HG03378 (cell line): ENCODE data around the gene DIDO1.

Experiments
- ATAC-seq: cut with Tn5 transposase; IDR thresholded peaks from one replicate; pipeline ENCODE4 v1.9.1; 2021; ENCODE audit warnings: mild to moderate bottlenecking, moderate library complexity; ENCODE audit not compliant: unreplicated experiment

The DIDO1 gene

GRCh38 chr20:62926229-62927127 lies at the start of gene DIDO1:
TSS of gene DIDO1 (minus strand) at chr20:62926505.
- ATAC-seq = peak; percentile 50

- no peak for ATAC-seq
Measured at GRCh38 chr20:62975251-62975760, 49.0 kb upstream of the DIDO1 start.

DNA sequence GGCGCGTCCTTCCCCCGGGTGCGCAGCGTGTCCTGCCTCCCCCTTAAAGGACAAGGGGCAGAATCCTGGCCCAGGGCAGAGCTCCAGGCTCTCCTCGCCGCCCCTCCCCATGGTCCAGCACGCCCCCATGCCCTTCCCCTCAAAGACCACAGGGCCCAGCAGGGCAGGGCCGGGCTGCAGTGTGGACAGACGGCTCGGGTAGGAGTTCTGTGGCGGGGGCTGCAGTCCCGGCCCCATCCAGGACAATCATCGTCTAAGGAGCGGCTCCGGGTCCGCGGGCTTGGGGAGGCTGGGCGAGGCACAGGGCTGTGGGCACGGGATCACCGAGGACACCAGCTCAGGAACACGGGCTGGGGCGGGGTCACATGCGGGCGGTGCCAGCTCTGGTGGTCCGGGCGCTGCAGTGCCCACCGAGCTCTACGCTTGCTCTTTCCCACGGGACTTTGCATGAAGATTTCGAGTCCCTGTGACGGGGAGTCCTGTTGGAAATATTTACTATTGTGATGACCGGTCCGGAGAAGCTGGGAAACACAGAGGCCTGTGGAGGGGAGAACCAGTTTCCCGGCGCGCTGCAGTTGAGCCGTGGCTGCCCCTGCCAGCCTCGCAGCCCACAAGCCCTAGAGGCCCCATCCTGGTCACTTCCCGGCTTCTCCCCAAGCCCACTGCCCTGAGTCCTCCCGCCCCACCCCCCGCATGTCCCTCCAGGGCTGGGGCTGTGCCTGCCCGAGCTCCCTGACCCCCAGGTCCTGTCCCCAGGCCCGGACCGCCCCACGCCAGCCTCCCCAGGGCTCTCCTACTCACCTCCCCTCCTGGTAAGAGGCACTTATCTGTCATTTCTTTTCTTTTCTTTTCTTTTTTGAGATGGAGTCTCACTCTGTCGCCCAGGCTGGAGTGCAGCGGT lies 46.8 kb upstream of the DIDO1 start:
- no peak for ATAC-seq

DNA sequence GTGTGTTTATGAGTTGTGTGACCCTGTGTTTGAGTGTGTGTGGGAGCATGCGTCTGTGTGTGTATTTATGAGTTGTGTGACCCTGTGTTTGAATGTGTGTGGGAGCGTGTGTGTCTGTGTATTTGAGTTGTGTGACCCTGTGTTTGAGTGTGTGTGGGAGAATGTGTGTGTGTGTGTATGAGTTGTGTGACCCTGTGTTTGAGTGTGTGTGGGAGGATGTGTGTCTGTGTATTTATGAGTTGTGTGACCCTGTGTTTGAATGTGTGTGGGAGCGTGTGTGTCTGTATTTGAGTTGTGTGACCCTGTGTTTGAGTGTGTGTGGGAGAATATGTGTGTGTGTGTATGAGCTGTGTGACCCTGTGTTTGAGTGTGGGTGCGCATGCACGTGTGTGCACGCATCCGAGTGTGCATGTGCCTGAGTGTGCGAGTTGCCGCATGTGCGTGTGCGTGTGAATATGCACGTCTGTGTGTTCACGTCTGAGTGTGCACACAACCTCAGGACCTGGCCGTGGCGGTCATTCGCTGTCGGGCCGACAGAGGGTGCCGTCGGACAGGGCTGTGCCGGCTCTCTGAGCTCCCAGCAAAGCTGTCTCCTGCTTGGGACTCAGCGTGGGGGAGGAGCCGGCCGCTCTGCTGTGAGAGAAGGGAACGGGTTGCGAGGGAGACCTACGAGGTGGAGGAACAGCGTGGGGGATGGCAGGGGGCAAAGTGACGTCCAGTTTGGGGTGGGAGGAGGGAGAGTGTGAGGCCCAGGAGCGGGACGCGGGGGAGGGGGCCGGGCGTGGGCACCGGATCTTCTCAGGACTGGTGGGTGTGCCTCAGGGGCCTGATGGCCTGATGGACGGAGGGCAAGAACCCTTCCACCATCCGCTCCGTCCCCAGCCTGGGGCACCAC lies 45.9 kb upstream of the DIDO1 start:
- ATAC-seq = no peak

GRCh38 chr20:62971211-62971949 lies 45.1 kb upstream of the DIDO1 start:
- ATAC-seq = no peak

DNA sequence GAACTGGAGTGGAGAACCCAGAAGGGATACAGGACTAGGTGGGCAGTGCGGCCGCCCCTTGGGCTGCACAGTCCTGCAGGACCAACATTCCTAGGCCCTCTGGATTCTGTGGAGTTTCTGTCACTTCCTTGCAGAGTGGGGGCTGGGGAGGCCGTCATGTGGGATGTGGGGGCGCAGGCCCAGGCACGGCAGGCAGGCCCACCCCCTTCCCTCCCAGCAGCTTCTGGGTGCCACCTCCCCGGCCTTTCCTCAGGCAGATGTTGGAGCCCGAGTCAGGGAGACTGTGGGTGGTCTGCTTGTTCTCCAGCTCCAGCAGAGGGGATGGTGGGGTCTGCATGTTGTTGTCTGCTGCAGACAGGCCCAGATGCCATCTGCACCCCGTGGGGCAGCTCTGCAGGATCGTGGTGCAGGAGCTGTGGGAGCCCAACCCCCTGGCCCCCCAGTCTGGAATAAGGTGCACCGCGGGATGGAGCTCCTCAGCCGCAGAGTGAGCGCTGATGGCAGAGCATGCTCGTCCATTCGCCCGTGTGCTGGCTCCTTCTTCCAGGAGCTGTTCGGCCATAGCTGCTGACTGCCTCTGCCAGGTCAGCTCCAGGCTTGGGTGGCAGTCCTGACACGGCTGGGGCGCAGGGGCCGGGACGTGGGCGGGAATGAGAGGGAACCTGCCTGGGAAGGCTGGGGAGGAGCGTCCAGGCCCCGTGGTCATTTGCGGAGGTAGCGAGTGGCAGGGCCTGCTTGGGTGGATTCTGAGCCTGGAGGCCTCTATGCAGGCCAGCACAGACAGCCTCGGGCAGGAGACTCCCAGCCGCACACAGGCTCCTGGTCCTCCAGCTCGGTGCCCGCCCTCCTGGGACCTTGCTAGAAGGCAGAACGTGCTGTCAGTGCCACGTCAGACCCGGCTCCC lies 44.3 kb upstream of the DIDO1 start:
- ATAC-seq = no peak

- ATAC-seq = no peak
Measured at GRCh38 chr20:62969939-62970306, 43.6 kb upstream of the DIDO1 start.

DNA sequence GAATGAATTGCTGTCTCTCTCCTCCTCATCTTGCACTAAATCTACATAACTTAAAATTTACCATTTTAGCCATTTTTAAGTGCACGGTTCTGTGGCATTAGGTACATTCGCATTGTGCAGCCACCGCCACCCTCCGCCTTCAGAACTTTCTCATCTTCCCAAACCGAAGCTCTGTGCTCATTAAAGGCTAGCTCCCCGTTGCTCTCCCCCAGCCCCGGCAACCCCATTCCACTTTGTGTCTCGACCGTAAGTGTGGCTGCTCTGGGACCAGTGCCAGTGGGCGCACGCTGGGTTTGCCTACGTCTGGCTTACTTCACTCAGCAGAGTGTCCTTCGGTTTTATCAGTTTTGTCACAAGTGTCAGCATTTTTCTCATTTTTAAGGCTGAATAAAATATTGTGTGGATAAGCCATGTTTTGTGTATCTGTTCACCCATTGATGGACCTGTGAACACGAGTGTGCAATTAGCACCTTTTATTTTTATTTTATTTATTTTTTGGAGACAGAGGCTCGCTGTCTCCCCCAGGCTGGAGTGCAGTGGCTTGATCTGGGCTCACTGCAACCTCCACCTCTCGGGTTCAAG lies 43.0 kb upstream of the DIDO1 start:
- no peak for ATAC-seq

DNA sequence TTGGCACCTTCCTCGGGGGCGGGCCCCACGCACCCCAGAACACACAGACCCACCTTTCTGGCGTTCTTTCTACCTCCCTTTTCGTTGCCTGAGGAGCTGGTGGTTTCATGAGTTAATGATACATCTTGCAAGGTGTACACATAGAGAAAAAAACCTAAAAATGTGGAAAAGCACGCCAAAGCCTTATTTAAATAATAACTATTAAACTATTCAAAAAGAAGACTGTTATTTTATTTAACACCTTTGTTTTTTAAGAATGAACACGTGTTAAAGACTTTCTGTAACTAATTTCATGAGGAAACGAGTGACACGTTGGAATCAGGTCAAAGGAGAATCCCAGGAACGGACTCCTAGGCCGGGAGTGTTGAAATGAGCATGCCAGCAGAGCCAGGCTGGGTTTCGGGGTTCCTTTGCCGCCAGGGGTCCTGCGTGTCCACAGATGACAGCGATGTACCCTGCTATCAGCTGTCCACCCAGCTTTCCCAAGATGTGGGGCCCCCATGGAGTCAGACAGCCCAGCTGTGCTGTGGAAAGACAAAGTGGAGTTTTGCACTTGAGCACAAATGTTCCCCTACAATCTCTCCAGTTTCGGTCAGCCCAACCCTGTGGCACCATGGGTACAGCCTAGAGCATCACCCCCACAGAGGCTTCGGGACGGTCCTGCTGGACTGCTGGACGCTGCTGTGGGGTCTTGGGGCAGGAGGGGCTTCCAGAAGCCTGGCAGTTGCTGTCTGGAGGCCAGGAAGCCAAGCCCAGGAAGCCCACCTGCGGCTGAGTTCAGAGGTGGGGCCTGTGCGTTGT lies 42.3 kb upstream of the DIDO1 start:
- ATAC-seq = no peak

DNA sequence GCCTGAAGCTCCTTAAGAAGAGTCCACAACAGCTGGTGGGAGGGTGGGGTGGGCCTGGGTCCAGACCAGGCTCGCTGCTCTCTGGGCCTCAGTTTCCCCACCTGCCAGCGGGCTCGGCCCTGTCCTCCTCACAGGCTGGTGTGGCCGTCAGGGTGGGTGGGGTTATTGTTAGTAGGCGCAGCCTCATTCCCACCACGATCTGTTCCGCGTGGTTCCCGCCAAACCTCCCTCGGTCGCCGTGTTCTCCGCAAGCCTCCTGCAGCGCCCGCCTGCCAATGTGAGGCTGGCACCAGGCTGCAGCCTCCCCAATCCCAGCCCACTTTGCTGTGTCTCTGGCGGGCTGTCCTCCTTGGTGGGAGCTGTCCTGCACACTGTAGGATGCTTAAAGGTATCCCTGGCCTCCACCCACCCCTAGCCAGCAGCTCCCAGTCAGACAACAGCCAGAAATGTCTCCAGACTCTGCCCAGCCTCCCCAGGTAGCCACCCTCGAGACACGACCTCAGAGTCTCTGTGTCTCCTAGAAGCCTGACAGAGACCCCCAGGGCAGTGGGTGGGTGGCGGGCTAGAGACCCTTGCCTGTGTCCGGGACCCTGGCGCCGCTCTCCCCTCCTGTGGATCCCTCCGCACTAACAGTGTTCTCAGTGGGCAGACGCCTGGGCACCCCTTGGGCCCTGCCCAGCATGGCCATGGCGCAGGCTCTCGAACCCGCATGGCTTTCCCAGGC lies 41.5 kb upstream of the DIDO1 start:
- ATAC-seq = no peak

DNA sequence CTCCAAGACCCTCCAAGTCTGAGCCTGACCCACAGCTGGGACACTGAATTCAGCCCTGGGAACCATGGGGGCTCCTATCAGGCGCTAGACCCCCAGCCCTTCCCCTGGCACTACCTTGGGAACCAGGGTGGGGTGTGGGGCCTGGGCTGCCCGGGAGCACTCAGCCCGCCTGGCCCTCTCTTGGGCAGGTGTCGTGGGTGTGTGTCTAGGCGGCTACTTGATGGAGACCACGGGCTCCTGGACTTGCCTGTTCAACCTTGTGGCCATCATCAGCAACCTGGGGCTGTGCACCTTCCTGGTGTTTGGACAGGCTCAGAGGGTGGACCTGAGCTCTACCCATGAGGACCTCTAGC lies 40.8 kb upstream of the DIDO1 start:
- ATAC-seq = no peak

DNA sequence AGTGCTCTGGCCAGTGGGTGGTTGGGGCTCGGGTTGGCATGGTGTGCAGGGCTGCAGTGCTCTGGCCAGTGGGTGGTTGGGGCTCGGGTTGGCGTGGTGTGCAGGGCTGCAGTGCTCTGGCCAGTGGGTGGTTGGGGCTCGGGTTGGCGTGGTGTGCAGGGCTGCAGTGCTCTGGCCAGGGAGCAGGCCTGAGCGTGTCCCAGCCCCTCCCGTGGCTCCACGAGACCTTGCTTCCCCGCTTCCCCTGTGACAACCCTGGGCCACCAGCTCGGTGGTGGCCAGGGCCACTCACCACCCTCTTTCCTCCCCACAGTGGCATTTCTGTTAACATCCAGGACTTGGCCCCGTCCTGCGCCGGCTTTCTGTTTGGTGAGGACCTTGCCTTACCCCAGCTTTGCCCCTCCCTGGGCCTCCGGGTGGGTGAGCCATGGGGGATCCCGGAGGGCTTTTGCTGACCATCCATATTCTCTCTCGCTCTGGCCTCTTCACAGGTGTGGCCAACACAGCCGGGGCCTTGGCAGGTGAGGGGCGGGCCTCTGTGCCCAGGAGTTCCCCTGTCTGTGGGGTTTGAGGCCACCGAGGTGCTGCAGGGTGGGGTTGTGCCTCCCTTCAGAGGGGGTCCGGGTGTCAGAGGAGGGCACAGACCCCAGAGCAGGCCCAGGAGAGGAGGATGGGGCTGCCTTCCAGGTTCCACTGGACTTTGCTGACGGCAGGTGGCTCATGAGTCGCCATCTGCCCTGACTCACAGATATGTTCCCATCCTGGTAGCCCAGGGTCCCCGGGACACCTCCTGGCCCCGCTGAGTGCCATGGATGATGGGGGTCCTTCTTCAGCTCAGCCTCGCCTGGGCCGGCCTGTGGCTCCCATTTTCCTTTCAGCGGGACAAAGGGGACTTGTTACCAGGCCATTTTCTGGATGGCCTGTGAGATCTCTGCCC lies 40.2 kb upstream of the DIDO1 start:
- ATAC-seq = no peak

DNA sequence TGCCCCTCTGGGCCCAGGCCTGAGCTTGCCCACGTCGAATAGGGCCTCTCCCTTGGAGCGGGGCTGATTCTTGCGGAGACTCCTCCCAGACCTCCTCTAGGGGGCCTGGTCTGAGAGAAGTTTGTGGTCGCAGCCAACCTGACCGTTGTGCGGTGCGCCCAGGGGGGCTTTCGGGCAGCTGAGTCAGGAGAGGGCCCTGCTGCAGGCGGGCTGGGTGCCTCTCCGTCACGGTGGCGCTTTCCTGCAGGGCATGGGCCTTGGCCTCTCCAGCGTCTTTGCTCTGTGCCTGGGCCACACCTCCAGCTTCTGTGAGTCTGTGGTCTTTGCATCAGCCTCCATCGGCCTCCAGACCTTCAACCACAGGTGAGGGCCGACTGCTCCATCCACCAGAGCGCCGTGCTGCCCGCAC lies 39.1 kb upstream of the DIDO1 start:
- no peak for ATAC-seq

- no peak for ATAC-seq
Measured at GRCh38 chr20:62964700-62965099, 38.4 kb upstream of the DIDO1 start.

DNA sequence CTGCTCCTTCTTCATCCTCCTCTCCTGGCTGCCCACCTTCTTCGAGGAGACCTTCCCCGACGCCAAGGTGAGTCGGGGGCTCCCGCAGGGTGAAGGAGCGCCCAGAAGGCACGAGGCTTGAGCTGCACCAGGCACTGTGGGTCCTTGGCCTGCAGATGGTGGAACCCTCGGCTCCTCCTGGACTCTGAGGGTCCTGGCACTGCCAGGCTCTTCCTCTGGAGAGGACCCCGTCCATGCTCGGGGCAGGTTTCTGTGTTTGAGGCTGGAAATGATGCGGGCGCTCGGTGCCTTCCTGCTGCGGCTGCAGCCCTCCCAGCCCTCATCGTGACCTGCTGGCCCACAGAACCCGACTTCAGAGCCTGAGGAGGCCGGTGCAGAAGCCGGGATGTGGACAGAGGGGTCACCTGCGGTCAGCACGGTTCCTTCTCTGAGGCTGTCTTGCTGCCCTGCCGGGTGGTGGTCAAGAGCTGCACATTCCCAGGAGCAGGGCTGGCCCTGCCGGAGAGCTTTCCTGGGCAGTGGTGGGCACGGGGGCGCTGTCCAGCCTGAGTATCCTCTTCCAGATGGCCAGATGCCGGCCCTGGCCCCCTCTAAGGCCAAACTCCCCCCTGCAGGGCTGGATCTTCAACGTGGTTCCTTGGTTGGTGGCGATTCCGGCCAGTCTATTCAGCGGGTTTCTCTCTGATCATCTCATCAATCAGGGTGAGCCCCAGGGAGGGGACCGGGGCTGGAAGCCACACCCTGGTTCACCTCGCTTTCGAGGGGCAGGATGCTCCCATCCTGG lies 37.5 kb upstream of the DIDO1 start:
- no peak for ATAC-seq
